Loucy (cell line): ENCODE results near the gene HMGCS2.
"Not testable (repeated sequence)": the region's sequence is repeated elsewhere in the genome, so short reads cannot be mapped to it uniquely, and the experiment has no call there.

ENCODE experiments used
- H2AFZ ChIP-seq: fragments of 200-600 bp; sonication (generic); 2 replicates; pipeline ENCODE4 v1.6.0; 2016; ENCODE audit warnings: antibody characterized with exemption, mild to moderate bottlenecking, low read length, moderate library complexity
- H3F3A ChIP-seq: fragments of 200-600 bp; 2 replicates; pipeline ENCODE4 v1.6.0; 2016; ENCODE audit warnings: antibody characterized with exemption, low read depth, mild to moderate bottlenecking
- H3K27me3 ChIP-seq: fragments of 200-600 bp; sonication (generic); 2 replicates; pipeline ENCODE4 v1.6.1; 2014; ENCODE audit warnings: low read length, mild to moderate bottlenecking; ENCODE audit not compliant: insufficient read depth, poor library complexity, severe bottlenecking
- H3K36me3 ChIP-seq: fragments of 200-600 bp; sonication (generic); 2 replicates; pipeline ENCODE4 v1.6.1; 2016; ENCODE audit warnings: low read length; ENCODE audit not compliant: insufficient read depth
- H3K4me1 ChIP-seq: fragments of 200-600 bp; sonication (generic); 2 replicates; pipeline ENCODE4 v1.5.1; 2014; ENCODE audit warnings: low read length, mild to moderate bottlenecking; ENCODE audit not compliant: insufficient read depth, poor library complexity, severe bottlenecking
- H3K4me2 ChIP-seq: fragments of 200-600 bp; sonication (generic); 2 replicates; pipeline ENCODE4 v1.6.0; 2014; ENCODE audit warnings: antibody characterized with exemption, low read length, low read depth, mild to moderate bottlenecking; ENCODE audit not compliant: poor library complexity, severe bottlenecking
- H3K4me3 ChIP-seq: fragments of 200-600 bp; sonication (generic); 2 replicates; pipeline ENCODE4 v1.5.1; 2014; ENCODE audit warnings: low read length, mild to moderate bottlenecking, mixed read lengths; ENCODE audit not compliant: poor library complexity, severe bottlenecking
- H3K79me2 ChIP-seq: fragments of 200-600 bp; sonication (generic); 2 replicates; pipeline ENCODE4 v1.6.1; 2014; ENCODE audit warnings: low read length; ENCODE audit not compliant: insufficient read depth
- H3K9ac ChIP-seq: fragments of 200-600 bp; sonication (generic); 2 replicates; pipeline ENCODE4 v1.6.0; 2014; ENCODE audit warnings: mild to moderate bottlenecking, low read depth, low read length, moderate library complexity; ENCODE audit not compliant: poor library complexity, severe bottlenecking
- H3K9me2 ChIP-seq: fragments of 200-600 bp; sonication (generic); replicated peaks from 2 replicates; pipeline ENCODE4 v1.6.1; 2016; ENCODE audit warnings: low read depth, low read length, mixed read lengths
- H3K9me3 ChIP-seq: fragments of 200-600 bp; sonication (generic); 2 replicates; pipeline ENCODE4 v1.6.1; 2014; ENCODE audit warnings: mild to moderate bottlenecking, antibody characterized with exemption, low read length, low read depth; ENCODE audit not compliant: insufficient read depth
- H4K20me1 ChIP-seq: fragments of 200-600 bp; sonication (generic); 2 replicates; pipeline ENCODE4 v1.6.0; 2014; ENCODE audit warnings: antibody characterized with exemption, low read length, mild to moderate bottlenecking; ENCODE audit not compliant: insufficient read depth, poor library complexity, severe bottlenecking
- EZH2phosphoT487 ChIP-seq: fragments of 200-600 bp; IDR thresholded peaks from 2 replicates; pipeline ENCODE4 v1.6.1; 2018; ENCODE audit warnings: antibody characterized with exemption, mild to moderate bottlenecking, moderate library complexity, borderline replicate concordance
- TF ChIP-seq, protein P1 (sequence below): fragments of 200-600 bp; sonication (generic); conservative IDR thresholded peaks from 2 replicates; pipeline ENCODE4 v1.5.1; 2014; ENCODE audit warnings: mild to moderate bottlenecking, antibody characterized with exemption, low read length

The HMGCS2 gene

DNA sequence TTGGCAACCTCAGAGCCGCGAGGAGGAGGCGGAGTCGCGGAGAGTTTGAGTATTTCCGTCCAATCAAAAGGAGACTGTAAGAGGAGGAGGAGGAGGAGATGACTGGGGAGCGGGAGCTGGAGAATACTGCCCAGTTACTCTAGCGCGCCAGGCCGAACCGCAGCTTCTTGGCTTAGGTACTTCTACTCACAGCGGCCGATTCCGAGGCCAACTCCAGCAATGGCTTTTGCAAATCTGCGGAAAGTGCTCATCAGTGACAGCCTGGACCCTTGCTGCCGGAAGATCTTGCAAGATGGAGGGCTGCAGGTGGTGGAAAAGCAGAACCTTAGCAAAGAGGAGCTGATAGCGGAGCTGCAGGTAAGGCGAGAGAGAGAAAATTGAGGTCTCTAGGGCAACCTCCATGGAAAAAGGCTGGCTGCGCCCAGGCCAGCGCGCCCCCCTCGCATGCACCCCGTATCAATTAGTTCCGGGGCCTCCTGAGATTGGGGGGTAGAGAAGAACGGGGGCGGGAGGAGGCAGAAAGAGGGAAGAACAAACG is 56.8 kb downstream of the HMGCS2 start, which contains the start of gene PHGDH:
Gene PHGDH (plus strand): TSS at position 131 of the 538 bp plus-strand sequence. CDS start 89 bp downstream, at position 220.
- peak within 1 kb of the TSS; percentile 87 for H3K4me2 ChIP-seq
- H3K27me3 ChIP-seq: peaks cover 5% of the 10 kb centered on the region
- H3K9me3 ChIP-seq: no peaks in the 10 kb centered on the region
- H3K4me3 ChIP-seq: peak within 1 kb of the TSS; percentile 99
- no peaks in the 10 kb centered on the region for H3K9me2 ChIP-seq
- no peaks in the 10 kb centered on the region for H3K36me3 ChIP-seq
- TF ChIP-seq, protein P1, sequence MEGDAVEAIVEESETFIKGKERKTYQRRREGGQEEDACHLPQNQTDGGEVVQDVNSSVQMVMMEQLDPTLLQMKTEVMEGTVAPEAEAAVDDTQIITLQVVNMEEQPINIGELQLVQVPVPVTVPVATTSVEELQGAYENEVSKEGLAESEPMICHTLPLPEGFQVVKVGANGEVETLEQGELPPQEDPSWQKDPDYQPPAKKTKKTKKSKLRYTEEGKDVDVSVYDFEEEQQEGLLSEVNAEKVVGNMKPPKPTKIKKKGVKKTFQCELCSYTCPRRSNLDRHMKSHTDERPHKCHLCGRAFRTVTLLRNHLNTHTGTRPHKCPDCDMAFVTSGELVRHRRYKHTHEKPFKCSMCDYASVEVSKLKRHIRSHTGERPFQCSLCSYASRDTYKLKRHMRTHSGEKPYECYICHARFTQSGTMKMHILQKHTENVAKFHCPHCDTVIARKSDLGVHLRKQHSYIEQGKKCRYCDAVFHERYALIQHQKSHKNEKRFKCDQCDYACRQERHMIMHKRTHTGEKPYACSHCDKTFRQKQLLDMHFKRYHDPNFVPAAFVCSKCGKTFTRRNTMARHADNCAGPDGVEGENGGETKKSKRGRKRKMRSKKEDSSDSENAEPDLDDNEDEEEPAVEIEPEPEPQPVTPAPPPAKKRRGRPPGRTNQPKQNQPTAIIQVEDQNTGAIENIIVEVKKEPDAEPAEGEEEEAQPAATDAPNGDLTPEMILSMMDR: no peak
- no peak for TF ChIP-seq EZH2phosphoT487
- H3K4me1 ChIP-seq: peaks cover 41% of the 10 kb centered on the region
- H4K20me1 ChIP-seq: peaks cover 38% of the 10 kb centered on the region
- peak within 1 kb of the TSS; percentile 97 for H3K9ac ChIP-seq
- H3K79me2 ChIP-seq: peaks cover 51% of the 10 kb centered on the region
- H2AFZ ChIP-seq: peak within 1 kb of the TSS; percentile 88
- H3F3A ChIP-seq: no peaks in the 10 kb centered on the region

DNA sequence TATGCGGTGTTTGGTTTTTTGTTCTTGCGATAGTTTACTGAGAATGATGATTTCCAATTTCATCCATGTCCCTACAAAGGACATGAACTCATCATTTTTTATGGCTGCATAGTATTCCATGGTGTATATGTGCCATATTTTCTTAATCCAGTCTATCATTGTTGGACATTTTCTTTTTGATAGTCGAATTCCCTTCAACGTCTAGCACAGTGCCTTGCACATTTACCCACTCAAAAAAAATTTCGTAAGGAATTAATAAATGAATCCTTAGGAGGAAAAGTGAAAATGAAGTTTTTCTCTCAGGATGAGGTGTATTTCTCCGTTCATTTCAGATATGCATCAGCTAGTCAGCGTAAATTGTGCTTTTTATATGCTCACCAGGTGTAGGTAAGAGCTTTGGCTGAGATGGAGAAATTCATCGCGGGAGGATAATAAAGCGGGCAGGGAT is 57.3 kb downstream of the HMGCS2 start:
- H3F3A ChIP-seq, H3K27me3 ChIP-seq, H3K9me3 ChIP-seq, H3K36me3 ChIP-seq, H3K9me2 ChIP-seq, H2AFZ ChIP-seq: not testable (repeated sequence)
- peak overlapping the region; percentile 97 for H3K9ac ChIP-seq
- peaks cover 36% of the 10 kb centered on the region for H3K4me1 ChIP-seq
- H4K20me1 ChIP-seq: peaks cover 33% of the 10 kb centered on the region
- peak overlapping the region; percentile 65 for H3K4me2 ChIP-seq
- H3K79me2 ChIP-seq: peaks cover 46% of the 10 kb centered on the region
- H3K4me3 ChIP-seq: peak overlapping the region; percentile 99

DNA sequence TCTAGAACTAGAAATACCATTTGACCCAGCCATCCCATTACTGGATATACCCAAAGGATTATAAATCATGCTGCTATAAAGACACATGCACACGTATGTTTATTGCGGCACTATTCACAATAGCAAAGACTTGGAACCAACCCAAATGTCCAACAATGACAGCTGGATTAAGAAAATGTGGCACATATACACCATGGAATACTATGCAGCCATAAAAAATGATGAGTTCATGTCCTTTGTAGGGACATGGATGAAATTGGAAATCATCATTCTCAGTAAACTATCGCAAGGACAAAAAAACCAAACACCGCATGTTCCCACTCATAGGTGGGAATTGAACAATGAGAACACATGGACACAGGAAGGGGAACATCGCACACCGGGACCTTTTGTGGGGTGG is 62.1 kb downstream of the HMGCS2 start:
- not testable (repeated sequence) for H3K79me2 ChIP-seq, H3K9me3 ChIP-seq, H2AFZ ChIP-seq, H3K4me1 ChIP-seq, H3K4me2 ChIP-seq, H3K4me3 ChIP-seq, H3K36me3 ChIP-seq, H4K20me1 ChIP-seq, H3K27me3 ChIP-seq, H3K9ac ChIP-seq, H3K9me2 ChIP-seq, H3F3A ChIP-seq

DNA sequence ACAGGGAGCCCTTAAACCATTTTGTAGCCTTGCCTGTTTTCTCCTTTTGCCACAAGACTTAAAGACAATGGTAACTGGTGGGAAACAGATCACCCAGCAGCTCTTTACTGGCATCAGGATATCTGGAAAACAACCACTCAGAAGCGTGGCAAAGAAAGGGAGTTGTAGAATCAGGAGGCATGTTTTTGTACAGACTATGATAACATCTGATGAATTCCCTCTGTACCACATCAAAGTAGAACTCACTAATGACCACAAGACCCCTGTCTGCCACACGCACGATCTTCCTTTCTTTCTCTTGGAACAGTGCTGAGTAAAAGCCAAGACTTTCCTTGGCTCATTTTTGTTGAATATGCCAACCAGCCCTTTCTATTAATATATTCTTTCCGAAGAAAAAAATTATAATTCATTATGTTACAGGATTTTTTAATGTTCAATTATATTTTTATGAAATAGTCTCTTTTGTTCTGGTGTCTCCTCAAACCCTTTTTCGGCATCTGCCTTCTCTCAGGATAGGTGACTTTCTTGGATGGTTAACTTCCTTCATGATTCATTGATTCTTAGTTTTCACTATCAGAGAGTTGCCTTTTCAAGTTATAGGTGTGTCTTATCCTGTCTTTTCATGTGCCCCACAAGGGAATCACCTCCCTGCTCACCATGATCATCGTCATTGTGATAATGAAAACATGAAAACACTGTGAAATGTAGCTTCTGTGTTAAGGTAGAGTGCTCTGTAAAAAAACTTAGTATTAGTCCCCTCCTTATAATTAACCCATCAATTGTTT is 64.8 kb downstream of the HMGCS2 start:
- no peak overlapping the region for H3K9ac ChIP-seq
- no peak overlapping the region for H2AFZ ChIP-seq
- peaks cover 4% of the 10 kb centered on the region for H3K27me3 ChIP-seq
- no peaks in the 10 kb centered on the region for H3F3A ChIP-seq
- H3K4me1 ChIP-seq: peaks cover 5% of the 10 kb centered on the region
- no peaks in the 10 kb centered on the region for H3K79me2 ChIP-seq
- H3K36me3 ChIP-seq: no peaks in the 10 kb centered on the region
- H3K9me2 ChIP-seq: no peaks in the 10 kb centered on the region
- peaks cover 6% of the 10 kb centered on the region; the same call in 1 of the 2 replicates for H3K9me3 ChIP-seq
- no peak overlapping the region for H3K4me3 ChIP-seq
- no peaks in the 10 kb centered on the region for H4K20me1 ChIP-seq
- TF ChIP-seq EZH2phosphoT487: no peak
- TF ChIP-seq, protein P1: no peak
- H3K4me2 ChIP-seq: no peak overlapping the region
